HEK293 (cell line): ENCODE results near the gene DNAJB7.
"Not testable (repeated sequence)": the region's sequence is repeated elsewhere in the genome, so short reads cannot be mapped to it uniquely, and the experiment has no call there.

Source experiments
- CTCF ChIA-PET: fragments of 350-600 bp; formaldehyde crosslinking; extraction: SDS; loops from one replicate; lab custom pipeline; 2021; ENCODE audit warnings: antibody characterized with exemption; lab: Yijun Ruan, JAX
- POLR2A ChIA-PET: fragments of 300-600 bp; formaldehyde crosslinking; extraction: SDS; loops from one replicate; lab custom pipeline; 2020; ENCODE audit warnings: antibody characterized with exemption, inconsistent platforms; lab: Yijun Ruan, JAX
- H3K27ac ChIP-seq: fragments of 200-500 bp; sonication (Bioruptor generic); 2 replicates; pipeline ENCODE4 v1.5.1; 2014; ENCODE audit warnings: low read depth, low read length, control low read depth, inconsistent platforms; ENCODE audit errors: extremely low read depth
- H3K36me3 ChIP-seq, 2 experiments: fragments of 200-500 bp in 1 of 2; sonication (Bioruptor generic) in 1 of 2; 1 replicate in 1 of 2; 2 replicates in 1 of 2; pipeline ENCODE4 v1.5.1; 2014 to 2017; ENCODE audit warnings: inconsistent platforms in 2 of 2, low read length in 2 of 2; ENCODE audit not compliant: control insufficient read depth in 2 of 2, insufficient read depth in 1 of 2
- H3K4me1 ChIP-seq: fragments of 200-500 bp; sonication (Bioruptor generic); 2 replicates; pipeline ENCODE4 v1.5.1; 2014; ENCODE audit warnings: mild to moderate bottlenecking, low read length, inconsistent platforms; ENCODE audit not compliant: control insufficient read depth, insufficient read depth
- H3K4me3 ChIP-seq: 2 replicates; pipeline ENCODE4 v1.5.1; 2011; ENCODE audit warnings: low read depth, mild to moderate bottlenecking, control low read depth, low read length, moderate library complexity
- H3K9me3 ChIP-seq: fragments of 200-500 bp; sonication (Bioruptor generic); 2 replicates; pipeline ENCODE4 v1.5.1; 2014; ENCODE audit warnings: low read depth, low read length, inconsistent platforms; ENCODE audit not compliant: control insufficient read depth, insufficient read depth
- ZNF324 ChIP-seq: fragments of 450-650 bp; formaldehyde crosslinking; IDR thresholded peaks from 2 replicates; pipeline ENCODE4 v1.5.1; 2016; ENCODE audit warnings: missing biosample characterization, missing genetic modification characterization
- ZNF366 ChIP-seq: fragments of 450-650 bp; formaldehyde crosslinking; conservative IDR thresholded peaks from 2 replicates; pipeline ENCODE4 v1.5.1; 2016; ENCODE audit warnings: missing biosample characterization, missing genetic modification characterization
- ZNF529 ChIP-seq: fragments of 450-650 bp; formaldehyde crosslinking; IDR thresholded peaks from 2 replicates; pipeline ENCODE4 v1.5.1; 2017; ENCODE audit warnings: missing genetic modification characterization, missing biosample characterization; ENCODE audit not compliant: insufficient replicate concordance
- ZNF561 ChIP-seq: fragments of 450-650 bp; IDR thresholded peaks from 2 replicates; pipeline ENCODE4 v1.5.1; 2018; ENCODE audit warnings: missing biosample characterization, missing genetic modification characterization, borderline replicate concordance
- ZNF747 ChIP-seq: fragments of 450-650 bp; formaldehyde crosslinking; IDR thresholded peaks from 2 replicates; pipeline ENCODE4 v1.5.1; 2016; ENCODE audit warnings: missing biosample characterization, missing genetic modification characterization
- ZNF785 ChIP-seq: fragments of 450-650 bp; formaldehyde crosslinking; IDR thresholded peaks from 2 replicates; pipeline ENCODE4 v1.5.1; 2016; ENCODE audit warnings: missing biosample characterization, missing genetic modification characterization
- TF ChIP-seq, protein P1 (sequence below): fragments of 450-650 bp; formaldehyde crosslinking; IDR thresholded peaks from 2 replicates; pipeline ENCODE4 v1.5.1; 2016; ENCODE audit warnings: missing biosample characterization, missing genetic modification characterization
- TF ChIP-seq, protein P2 (sequence below): fragments of 450-650 bp; IDR thresholded peaks from 2 replicates; pipeline ENCODE4 v1.5.1; 2018; ENCODE audit warnings: missing biosample characterization, missing genetic modification characterization
- TF ChIP-seq, protein P3 (sequence below): fragments of 450-650 bp; formaldehyde crosslinking; IDR thresholded peaks from 2 replicates; pipeline ENCODE4 v1.5.1; 2016; ENCODE audit warnings: missing biosample characterization, missing genetic modification characterization
- TF ChIP-seq, protein P4 (sequence below): fragments of 450-650 bp; formaldehyde crosslinking; conservative IDR thresholded peaks from 2 replicates; pipeline ENCODE4 v1.5.1; 2016; ENCODE audit warnings: low read depth, missing biosample characterization, missing genetic modification characterization
- TF ChIP-seq, protein P5 (sequence below): fragments of 450-650 bp; formaldehyde crosslinking; conservative IDR thresholded peaks from 2 replicates; pipeline ENCODE4 v1.5.1; 2016; ENCODE audit warnings: low read depth, missing biosample characterization, missing genetic modification characterization

The DNAJB7 gene

DNA sequence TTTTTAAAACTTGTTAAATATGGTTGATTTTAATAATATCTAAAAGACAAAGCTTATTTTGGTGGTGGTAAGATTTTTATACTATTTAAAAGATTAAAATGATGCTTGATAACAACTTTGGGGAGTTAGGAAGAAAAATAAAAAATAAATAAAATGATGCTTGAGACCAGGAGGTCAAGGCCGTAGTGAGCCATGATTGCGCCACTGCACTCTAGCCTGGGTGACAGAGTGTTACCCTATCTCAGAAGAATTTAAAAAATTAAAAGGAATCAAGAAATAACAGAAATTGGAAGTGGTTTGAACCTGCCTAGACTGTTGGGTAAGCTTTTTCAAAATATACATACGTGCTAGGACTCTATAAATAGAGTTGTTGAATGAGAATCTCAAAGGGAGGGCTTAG is 12.1 kb upstream of the DNAJB7 start:
- ChIA-PET CTCF (interaction anchor here (1.4 kb wide), 1 partner anchor 17 kb away, joined by 4 read pairs; the partner anchor contains the start of genes ST13 and XPNPEP3), POLR2A (interaction anchor here (0.6 kb wide), 1 partner anchor 79 kb away, joined by 3 read pairs; no protein-coding TSS in a partner anchor)
- Histone ChIP-seq H3K4me1 (no peaks in the 10 kb centered on the region), H3K27ac (no peak overlapping the region), H3K36me3 (peaks cover 28 to 31% of the 10 kb centered on the region in 2 experiments), H3K9me3 (no peaks in the 10 kb centered on the region), H3K4me3 (no peak overlapping the region)
- TF ChIP-seq, protein P1, sequence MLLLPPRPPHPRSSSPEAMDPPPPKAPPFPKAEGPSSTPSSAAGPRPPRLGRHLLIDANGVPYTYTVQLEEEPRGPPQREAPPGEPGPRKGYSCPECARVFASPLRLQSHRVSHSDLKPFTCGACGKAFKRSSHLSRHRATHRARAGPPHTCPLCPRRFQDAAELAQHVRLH, result no peak
- TF ChIP-seq ZNF785 (tag by site-specific recombination), result no peak
- no peak for TF ChIP-seq ZNF747
- TF ChIP-seq, protein P2, sequence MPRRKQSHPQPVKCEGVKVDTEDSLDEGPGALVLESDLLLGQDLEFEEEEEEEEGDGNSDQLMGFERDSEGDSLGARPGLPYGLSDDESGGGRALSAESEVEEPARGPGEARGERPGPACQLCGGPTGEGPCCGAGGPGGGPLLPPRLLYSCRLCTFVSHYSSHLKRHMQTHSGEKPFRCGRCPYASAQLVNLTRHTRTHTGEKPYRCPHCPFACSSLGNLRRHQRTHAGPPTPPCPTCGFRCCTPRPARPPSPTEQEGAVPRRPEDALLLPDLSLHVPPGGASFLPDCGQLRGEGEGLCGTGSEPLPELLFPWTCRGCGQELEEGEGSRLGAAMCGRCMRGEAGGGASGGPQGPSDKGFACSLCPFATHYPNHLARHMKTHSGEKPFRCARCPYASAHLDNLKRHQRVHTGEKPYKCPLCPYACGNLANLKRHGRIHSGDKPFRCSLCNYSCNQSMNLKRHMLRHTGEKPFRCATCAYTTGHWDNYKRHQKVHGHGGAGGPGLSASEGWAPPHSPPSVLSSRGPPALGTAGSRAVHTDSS (tag by site-specific recombination), result no peak
- TF ChIP-seq, protein P3, sequence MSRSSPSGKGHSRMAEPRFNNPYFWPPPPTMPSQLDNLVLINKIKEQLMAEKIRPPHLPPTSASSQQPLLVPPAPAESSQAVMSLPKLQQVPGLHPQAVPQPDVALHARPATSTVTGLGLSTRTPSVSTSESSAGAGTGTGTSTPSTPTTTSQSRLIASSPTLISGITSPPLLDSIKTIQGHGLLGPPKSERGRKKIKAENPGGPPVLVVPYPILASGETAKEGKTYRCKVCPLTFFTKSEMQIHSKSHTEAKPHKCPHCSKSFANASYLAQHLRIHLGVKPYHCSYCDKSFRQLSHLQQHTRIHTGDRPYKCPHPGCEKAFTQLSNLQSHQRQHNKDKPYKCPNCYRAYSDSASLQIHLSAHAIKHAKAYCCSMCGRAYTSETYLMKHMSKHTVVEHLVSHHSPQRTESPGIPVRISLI (tag by site-specific recombination), result no peak
- no peak for TF ChIP-seq ZNF561 (tag by site-specific recombination)
- TF ChIP-seq, protein P4, sequence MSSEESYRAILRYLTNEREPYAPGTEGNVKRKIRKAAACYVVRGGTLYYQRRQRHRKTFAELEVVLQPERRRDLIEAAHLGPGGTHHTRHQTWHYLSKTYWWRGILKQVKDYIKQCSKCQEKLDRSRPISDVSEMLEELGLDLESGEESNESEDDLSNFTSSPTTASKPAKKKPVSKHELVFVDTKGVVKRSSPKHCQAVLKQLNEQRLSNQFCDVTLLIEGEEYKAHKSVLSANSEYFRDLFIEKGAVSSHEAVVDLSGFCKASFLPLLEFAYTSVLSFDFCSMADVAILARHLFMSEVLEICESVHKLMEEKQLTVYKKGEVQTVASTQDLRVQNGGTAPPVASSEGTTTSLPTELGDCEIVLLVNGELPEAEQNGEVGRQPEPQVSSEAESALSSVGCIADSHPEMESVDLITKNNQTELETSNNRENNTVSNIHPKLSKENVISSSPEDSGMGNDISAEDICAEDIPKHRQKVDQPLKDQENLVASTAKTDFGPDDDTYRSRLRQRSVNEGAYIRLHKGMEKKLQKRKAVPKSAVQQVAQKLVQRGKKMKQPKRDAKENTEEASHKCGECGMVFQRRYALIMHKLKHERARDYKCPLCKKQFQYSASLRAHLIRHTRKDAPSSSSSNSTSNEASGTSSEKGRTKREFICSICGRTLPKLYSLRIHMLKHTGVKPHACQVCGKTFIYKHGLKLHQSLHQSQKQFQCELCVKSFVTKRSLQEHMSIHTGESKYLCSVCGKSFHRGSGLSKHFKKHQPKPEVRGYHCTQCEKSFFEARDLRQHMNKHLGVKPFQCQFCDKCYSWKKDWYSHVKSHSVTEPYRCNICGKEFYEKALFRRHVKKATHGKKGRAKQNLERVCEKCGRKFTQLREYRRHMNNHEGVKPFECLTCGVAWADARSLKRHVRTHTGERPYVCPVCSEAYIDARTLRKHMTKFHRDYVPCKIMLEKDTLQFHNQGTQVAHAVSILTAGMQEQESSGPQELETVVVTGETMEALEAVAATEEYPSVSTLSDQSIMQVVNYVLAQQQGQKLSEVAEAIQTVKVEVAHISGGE, result no peak
- no peak for TF ChIP-seq ZNF324 (tag by site-specific recombination)
- TF ChIP-seq, protein P5, sequence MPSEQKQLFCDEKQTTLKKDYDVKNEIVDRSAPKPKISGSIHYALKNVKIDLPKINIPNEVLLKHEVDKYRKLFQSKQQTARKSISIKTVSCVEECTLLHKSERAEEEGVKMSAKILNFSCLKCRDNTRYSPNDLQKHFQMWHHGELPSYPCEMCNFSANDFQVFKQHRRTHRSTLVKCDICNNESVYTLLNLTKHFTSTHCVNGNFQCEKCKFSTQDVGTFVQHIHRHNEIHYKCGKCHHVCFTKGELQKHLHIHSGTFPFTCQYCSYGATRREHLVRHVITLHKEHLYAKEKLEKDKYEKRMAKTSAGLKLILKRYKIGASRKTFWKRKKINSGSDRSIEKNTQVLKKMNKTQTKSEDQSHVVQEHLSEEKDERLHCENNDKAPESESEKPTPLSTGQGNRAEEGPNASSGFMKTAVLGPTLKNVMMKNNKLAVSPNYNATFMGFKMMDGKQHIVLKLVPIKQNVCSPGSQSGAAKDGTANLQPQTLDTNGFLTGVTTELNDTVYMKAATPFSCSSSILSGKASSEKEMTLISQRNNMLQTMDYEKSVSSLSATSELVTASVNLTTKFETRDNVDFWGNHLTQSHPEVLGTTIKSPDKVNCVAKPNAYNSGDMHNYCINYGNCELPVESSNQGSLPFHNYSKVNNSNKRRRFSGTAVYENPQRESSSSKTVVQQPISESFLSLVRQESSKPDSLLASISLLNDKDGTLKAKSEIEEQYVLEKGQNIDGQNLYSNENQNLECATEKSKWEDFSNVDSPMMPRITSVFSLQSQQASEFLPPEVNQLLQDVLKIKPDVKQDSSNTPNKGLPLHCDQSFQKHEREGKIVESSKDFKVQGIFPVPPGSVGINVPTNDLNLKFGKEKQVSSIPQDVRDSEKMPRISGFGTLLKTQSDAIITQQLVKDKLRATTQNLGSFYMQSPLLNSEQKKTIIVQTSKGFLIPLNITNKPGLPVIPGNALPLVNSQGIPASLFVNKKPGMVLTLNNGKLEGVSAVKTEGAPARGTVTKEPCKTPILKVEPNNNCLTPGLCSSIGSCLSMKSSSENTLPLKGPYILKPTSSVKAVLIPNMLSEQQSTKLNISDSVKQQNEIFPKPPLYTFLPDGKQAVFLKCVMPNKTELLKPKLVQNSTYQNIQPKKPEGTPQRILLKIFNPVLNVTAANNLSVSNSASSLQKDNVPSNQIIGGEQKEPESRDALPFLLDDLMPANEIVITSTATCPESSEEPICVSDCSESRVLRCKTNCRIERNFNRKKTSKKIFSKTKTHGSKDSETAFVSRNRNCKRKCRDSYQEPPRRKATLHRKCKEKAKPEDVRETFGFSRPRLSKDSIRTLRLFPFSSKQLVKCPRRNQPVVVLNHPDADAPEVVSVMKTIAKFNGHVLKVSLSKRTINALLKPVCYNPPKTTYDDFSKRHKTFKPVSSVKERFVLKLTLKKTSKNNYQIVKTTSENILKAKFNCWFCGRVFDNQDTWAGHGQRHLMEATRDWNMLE (tag by site-specific recombination), result no peak
- TF ChIP-seq ZNF529 (tag by site-specific recombination), result no peak
- no peak for TF ChIP-seq ZNF366 (tag by site-specific recombination)

DNA sequence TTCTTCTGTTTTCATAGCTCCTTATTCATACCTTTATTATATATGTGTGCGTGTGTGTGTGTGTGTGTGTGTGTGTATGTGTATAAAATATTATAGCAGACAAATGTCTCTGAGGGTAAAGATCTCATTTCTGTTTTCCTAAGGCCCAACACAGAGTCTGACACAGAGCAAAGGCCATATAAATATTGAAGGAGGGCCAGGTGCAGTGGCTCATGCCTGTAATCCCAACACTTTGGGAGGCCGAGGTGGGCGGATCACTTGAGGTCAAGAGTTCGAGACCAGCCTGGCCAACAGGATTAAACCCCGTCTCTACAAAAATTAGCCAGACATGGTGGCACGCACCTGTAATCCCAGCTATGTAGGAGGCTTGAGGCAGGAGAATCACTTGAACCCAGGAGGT is 6.5 kb upstream of the DNAJB7 start:
- H3K27ac ChIP-seq, H3K9me3 ChIP-seq, H3K4me1 ChIP-seq, H3K4me3 ChIP-seq: not testable (repeated sequence)
- ChIA-PET CTCF (interaction anchor here (0.9 kb wide), 1 partner anchor 17 kb away, joined by 3 read pairs; no protein-coding TSS in a partner anchor), POLR2A (interaction anchor here (0.7 to 2.6 kb wide), 4 partner anchors 9 to 143 kb away, joined by 3 to 14 read pairs (median 4); partner anchors contain the start of genes ST13 and XPNPEP3)
- H3K36me3 ChIP-seq, result peaks cover 14 to 22% of the 10 kb centered on the region in 2 experiments
